CD4-positive, alpha-beta T cell (primary cell): ENCODE results near the gene NPR2. TPM values are rescaled to one million over a fixed set of nuclear protein-coding genes. Genes with fewer than 3 reads are reported as not detected.

ENCODE experiments used
- ATAC-seq: fragments of 200-7000 bp; cut with Tn5 transposase; one replicate; pipeline ENCODE4 v1.10.0; 2022; ENCODE audit warnings: mild to moderate bottlenecking; ENCODE audit not compliant: poor library complexity
- CTCF ChIA-PET: fragments of 350-600 bp; sonication (Branson Sonifier 250); formaldehyde crosslinking; loops from one replicate; lab custom pipeline; 2021; ENCODE audit warnings: antibody characterized with exemption, inconsistent platforms; lab: Charles Lee
- POLR2A ChIA-PET: fragments of 350-600 bp; sonication (Branson Sonifier 250); formaldehyde crosslinking; loops from one replicate; lab custom pipeline; 2021; ENCODE audit warnings: antibody characterized with exemption, inconsistent platforms; lab: Charles Lee
- DNase-seq, 14 experiments: peaks; one replicate each; pipeline ENCODE4 v3.0.0-alpha.2; 2013 to 2020; ENCODE audit warnings: mixed read lengths in 2 of 14
- H3K27ac ChIP-seq, 2 donors: one replicate each; pipeline versions ENCODE4 v1.5.1 to v1.7.0; 2013; ENCODE audit warnings: low read length in 2 of 2, low read depth in 1 of 2, mild to moderate bottlenecking in 1 of 2
- H3K27me3 ChIP-seq, 2 experiments: 1 replicate in 1 of 2; 2 replicates in 1 of 2; pipeline versions ENCODE4 v1.6.1 to v1.7.0; 2013; ENCODE audit warnings: low read length in 2 of 2, control low read depth in 1 of 2, mild to moderate bottlenecking in 1 of 2, moderate library complexity in 1 of 2; ENCODE audit not compliant: insufficient read depth in 2 of 2, control insufficient read depth in 1 of 2
- H3K36me3 ChIP-seq: one replicate; pipeline ENCODE4 v1.6.1; 2013; ENCODE audit warnings: low read length, control low read depth; ENCODE audit not compliant: insufficient read depth
- H3K4me1 ChIP-seq: one replicate; pipeline ENCODE4 v1.6.1; 2013; ENCODE audit warnings: low read length, control low read depth; ENCODE audit not compliant: insufficient read depth
- H3K4me3 ChIP-seq: one replicate; pipeline ENCODE4 v1.5.1; 2013; ENCODE audit warnings: mild to moderate bottlenecking, low read length, moderate library complexity
- H3K9me3 ChIP-seq, 2 experiments: 1 replicate in 1 of 2; 2 replicates in 1 of 2; pipeline versions ENCODE4 v1.6.1 to v1.7.0; 2013; ENCODE audit warnings: low read length in 2 of 2, mild to moderate bottlenecking in 2 of 2, control low read depth in 1 of 2, moderate library complexity in 1 of 2; ENCODE audit not compliant: control insufficient read depth in 1 of 2, insufficient read depth in 1 of 2
- H3K27ac Mint-ChIP-seq: one replicate; pipeline ENCODE4 v1.8.0; 2020; ENCODE audit warnings: mixed read lengths
- H3K27me3 Mint-ChIP-seq: one replicate; pipeline ENCODE4 v1.8.0; 2021; ENCODE audit warnings: mixed read lengths
- H3K36me3 Mint-ChIP-seq: one replicate; pipeline ENCODE4 v1.8.0; 2021; ENCODE audit warnings: low read depth, mixed read lengths
- H3K4me1 Mint-ChIP-seq: one replicate; pipeline ENCODE4 v1.8.0; 2021; ENCODE audit warnings: low read depth, mixed read lengths
- H3K4me3 Mint-ChIP-seq: one replicate; pipeline ENCODE4 v1.8.0; 2020; ENCODE audit warnings: mild to moderate bottlenecking, mixed read lengths
- H3K9me3 Mint-ChIP-seq: one replicate; pipeline ENCODE4 v1.8.0; 2020; ENCODE audit warnings: mixed read lengths
- CTCF ChIP-seq: fragments of 200-600 bp; IDR thresholded peaks from one replicate; pipeline ENCODE4 v1.8.0; 2022; ENCODE audit warnings: antibody characterized with exemption, mild to moderate bottlenecking
- intact Hi-C, 2 experiments: fragments of 100-400 bp; cut with DNase I in 1 of 2; cut with micrococcal nuclease in 1 of 2; formaldehyde crosslinking; loops; one replicate each; pipeline versions ENCODE4 v1.15.1 to v1.9.0; 2023 to 2025; cut with DNase I, micrococcal nuclease
- total RNA-seq, 174 experiments: library from RNA in 2 of 174; stranded (reverse) in 2 of 174; gene quantifications; one replicate each; pipeline ENCODE4 v1.2.3 and lab custom pipeline; 2021 to 2026

NPR2 gene
- total RNA-seq, 2 experiments from 2014 or later, result 1.2 to 4.2 TPM

GRCh38 chr9:35818341-35818740 is 26.9 kb downstream of the NPR2 start:
- POLR2A ChIA-PET, result no interaction called here
- H3K4me1 ChIP-seq, result peaks cover 15% of the 10 kb centered on the region
- H3K27me3 ChIP-seq, result no peaks in the 10 kb centered on the region
- no peak for TF ChIP-seq CTCF
- no peak for ATAC-seq
- CTCF ChIA-PET, result no interaction called here
- peaks cover 7% of the 10 kb centered on the region for H3K36me3 Mint-ChIP-seq
- no peak overlapping the region for H3K27ac ChIP-seq
- H3K9me3 Mint-ChIP-seq, result no peaks in the 10 kb centered on the region
- no peak overlapping the region for H3K27ac Mint-ChIP-seq
- H3K27me3 Mint-ChIP-seq, result no peaks in the 10 kb centered on the region
- peaks cover 18% of the 10 kb centered on the region for H3K4me1 Mint-ChIP-seq
- intact Hi-C loops, result loop anchor here in 1 of 2 experiments (10.0 kb wide), 1 partner anchor 704 kb away; the partner anchor contains the start of gene ATOSB
- H3K36me3 ChIP-seq, result no peaks in the 10 kb centered on the region
- H3K9me3 ChIP-seq, result no peaks in the 10 kb centered on the region
- no peak overlapping the region for H3K4me3 Mint-ChIP-seq
- no peak for DNase-seq
- H3K4me3 ChIP-seq, result no peak overlapping the region

- H3K36me3 ChIP-seq, result no peaks in the 10 kb centered on the region
- H3K4me3 ChIP-seq, result no peak overlapping the region
- H3K9me3 ChIP-seq, result no peaks in the 10 kb centered on the region
- intact Hi-C loops, result loop anchor here in 1 of 2 experiments (5.0 kb wide), 1 partner anchor 1438 kb away; no protein-coding TSS in a partner anchor
- peaks cover 2% of the 10 kb centered on the region for H3K4me1 ChIP-seq
- no peak for DNase-seq
- POLR2A ChIA-PET, result no interaction called here
- Mint-ChIP-seq H3K9me3 (no peaks in the 10 kb centered on the region), H3K4me3 (no peak overlapping the region), H3K27ac (no peak overlapping the region), H3K36me3 (peaks cover 5% of the 10 kb centered on the region), H3K27me3 (no peaks in the 10 kb centered on the region), H3K4me1 (peaks cover 6% of the 10 kb centered on the region)
- CTCF ChIA-PET, result no interaction called here
- no peaks in the 10 kb centered on the region for H3K27me3 ChIP-seq
- H3K27ac ChIP-seq, result no peak overlapping the region
- ATAC-seq, result no peak
- TF ChIP-seq CTCF, result no peak
Observed at GRCh38 chr9:35820076-35820475, 28.7 kb downstream of the NPR2 start.

DNA sequence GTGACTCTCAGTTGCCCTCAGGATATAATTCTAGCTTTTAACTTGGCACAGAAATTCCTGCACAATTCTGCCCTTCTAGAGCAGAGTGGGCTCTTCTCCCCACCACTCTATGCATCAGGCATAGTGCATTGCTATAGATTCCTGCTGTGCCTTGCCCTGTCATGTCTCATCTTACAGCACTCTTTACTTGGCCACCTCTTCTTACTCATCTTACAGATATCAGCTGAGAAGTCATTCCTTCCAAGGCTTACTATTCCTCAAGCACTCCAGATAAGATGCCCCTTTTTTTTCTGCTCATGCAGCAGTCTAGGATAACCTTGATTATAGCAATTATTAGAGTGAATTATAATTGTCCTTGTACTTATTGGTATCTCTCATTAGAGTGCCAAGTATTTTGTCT is 31.5 kb downstream of the NPR2 start:
- no peak overlapping the region for H3K4me3 ChIP-seq
- ATAC-seq (no peak), DNase-seq (no peak)
- intact Hi-C loops, result loop anchor here in 1 of 2 experiments (5.0 kb wide), 1 partner anchor 1441 kb away; no protein-coding TSS in a partner anchor
- H3K9me3 Mint-ChIP-seq, result no peaks in the 10 kb centered on the region
- no peaks in the 10 kb centered on the region for H3K36me3 ChIP-seq
- H3K27me3 Mint-ChIP-seq, result no peaks in the 10 kb centered on the region
- ChIA-PET CTCF (interaction anchor here (0.7 to 1.3 kb wide), 2 partner anchors 34 to 219 kb away, joined by 3 read pairs; no protein-coding TSS in a partner anchor), POLR2A (no interaction called here)
- H3K4me1 Mint-ChIP-seq, result peaks cover 6% of the 10 kb centered on the region
- H3K27ac Mint-ChIP-seq, result no peak overlapping the region
- H3K27me3 ChIP-seq, result no peaks in the 10 kb centered on the region
- H3K27ac ChIP-seq, result no peak overlapping the region
- H3K36me3 Mint-ChIP-seq, result no peaks in the 10 kb centered on the region
- H3K4me3 Mint-ChIP-seq, result no peak overlapping the region
- TF ChIP-seq CTCF, result no peak
- H3K9me3 ChIP-seq, result no peaks in the 10 kb centered on the region
- peaks cover 9% of the 10 kb centered on the region for H3K4me1 ChIP-seq
